Subcutaneous abdominal adipose tissue (tissue), 5 donors: Measurements from ENCODE around the gene ABHD6.
A peak's percentile ranks its signal among the peaks of the same experiment; 100 is the strongest.
"Not testable (repeated sequence)": the region's sequence is repeated elsewhere in the genome, so short reads cannot be mapped to it uniquely, and the experiment has no call there.

ENCODE experiments used
- H3K27ac ChIP-seq: one replicate; pipeline ENCODE4 v1.7.0; 2013; ENCODE audit warnings: low read depth, mild to moderate bottlenecking, inconsistent platforms, low read length, moderate library complexity
- H3K27me3 ChIP-seq, 5 donors: one replicate each; pipeline ENCODE4 v1.7.0; 2013; ENCODE audit warnings: low read length in 5 of 5, inconsistent platforms in 1 of 5; ENCODE audit not compliant: control insufficient read depth in 5 of 5, insufficient read depth in 4 of 5
- H3K36me3 ChIP-seq, 5 donors: one replicate each; pipeline ENCODE4 v1.7.0; 2013; ENCODE audit warnings: low read length in 5 of 5; ENCODE audit not compliant: control insufficient read depth in 5 of 5, insufficient read depth in 5 of 5
- H3K4me1 ChIP-seq, 5 donors: one replicate each; pipeline ENCODE4 v1.7.0; 2013; ENCODE audit warnings: low read length in 5 of 5, mild to moderate bottlenecking in 3 of 5, moderate library complexity in 1 of 5; ENCODE audit not compliant: control insufficient read depth in 5 of 5, insufficient read depth in 5 of 5
- H3K4me3 ChIP-seq, 5 donors: one replicate each; pipeline ENCODE4 v1.7.0; 2013; ENCODE audit warnings: low read length in 5 of 5, low read depth in 1 of 5
- H3K9ac ChIP-seq, 5 donors: one replicate each; pipeline ENCODE4 v1.7.0; 2013; ENCODE audit warnings: low read length in 5 of 5, mild to moderate bottlenecking in 4 of 5, moderate library complexity in 3 of 5
- H3K9me3 ChIP-seq, 5 donors: one replicate each; pipeline ENCODE4 v1.7.0; 2013; ENCODE audit warnings: low read length in 5 of 5; ENCODE audit not compliant: control insufficient read depth in 5 of 5
- donor health status: healthy.
- donor health status: healthy.
- donor health status: healthy.
- donor health status: healthy.
- donor health status: healthy.

ABHD6 gene

GRCh38 chr3:58335652-58335947, 98.0 kb downstream of the ABHD6 start:
- H3K9ac ChIP-seq = peak overlapping the region in 3 of 5 donors; percentile 31 to 64 (median 57)

GRCh38 chr3:58336135-58336882, 98.7 kb downstream of the ABHD6 start:
- no peaks in the 10 kb centered on the region for H3K27me3 ChIP-seq
- no peak overlapping the region for H3K4me3 ChIP-seq
- H3K9ac ChIP-seq = no peak overlapping the region
- no peaks in the 10 kb centered on the region for H3K9me3 ChIP-seq
- H3K27ac ChIP-seq = peak overlapping the region; percentile 9
- H3K4me1 ChIP-seq = peaks cover 2 to 36% (median 32%) of the 10 kb centered on the region in 5 donors
- peaks cover 0 to 3% (median 0%) of the 10 kb centered on the region in 5 donors for H3K36me3 ChIP-seq

More at GRCh38 chr3:58335652-58335947, 98.0 kb downstream of the ABHD6 start:
- Histone ChIP-seq H3K4me1 (peaks cover 2 to 36% (median 32%) of the 10 kb centered on the region in 5 donors), H3K36me3 (no peaks in the 10 kb centered on the region), H3K4me3 (peak overlapping the region; percentile 29 to 49 (median 39)), H3K27me3 (no peaks in the 10 kb centered on the region), H3K27ac (peak overlapping the region; percentile 88), H3K9me3 (no peaks in the 10 kb centered on the region)

GRCh38 chr3:58337190-58337589, 99.6 kb downstream of the ABHD6 start:
- Histone ChIP-seq H3K4me1 (peaks cover 2 to 35% (median 31%) of the 10 kb centered on the region in 5 donors), H3K9ac (peak overlapping the region in 1 of 5 donors; percentile 26), H3K4me3 (no peak overlapping the region), H3K36me3 (peaks cover 0 to 3% (median 0%) of the 10 kb centered on the region in 5 donors), H3K9me3 (no peaks in the 10 kb centered on the region), H3K27ac (no peak overlapping the region), H3K27me3 (no peaks in the 10 kb centered on the region)

DNA sequence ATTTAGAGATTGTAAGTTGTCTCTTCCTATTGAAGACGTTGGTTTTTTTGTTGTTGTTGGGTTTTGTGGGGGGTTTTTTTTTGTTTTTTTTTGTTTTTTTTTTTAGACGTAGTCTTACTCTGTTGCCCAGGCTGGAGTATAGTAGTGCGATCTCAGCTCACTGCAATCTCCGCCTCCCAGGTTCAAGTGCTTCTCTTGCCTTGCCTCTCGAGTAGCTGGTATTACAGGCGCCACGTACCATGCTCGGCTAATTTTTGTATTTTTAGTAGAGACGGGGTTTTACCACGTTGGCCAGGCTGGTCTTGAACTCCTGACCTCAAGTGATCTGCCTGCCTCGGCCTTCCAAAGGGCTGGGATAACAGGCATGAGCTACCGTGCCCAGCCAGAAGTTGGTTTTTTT, 101.6 kb downstream of the ABHD6 start:
- H3K4me1 ChIP-seq = peaks cover 6 to 35% (median 29%) of the 10 kb centered on the region in 5 donors
- H3K9ac ChIP-seq, H3K4me3 ChIP-seq, H3K27me3 ChIP-seq, H3K36me3 ChIP-seq, H3K27ac ChIP-seq, H3K9me3 ChIP-seq: not testable (repeated sequence)

DNA sequence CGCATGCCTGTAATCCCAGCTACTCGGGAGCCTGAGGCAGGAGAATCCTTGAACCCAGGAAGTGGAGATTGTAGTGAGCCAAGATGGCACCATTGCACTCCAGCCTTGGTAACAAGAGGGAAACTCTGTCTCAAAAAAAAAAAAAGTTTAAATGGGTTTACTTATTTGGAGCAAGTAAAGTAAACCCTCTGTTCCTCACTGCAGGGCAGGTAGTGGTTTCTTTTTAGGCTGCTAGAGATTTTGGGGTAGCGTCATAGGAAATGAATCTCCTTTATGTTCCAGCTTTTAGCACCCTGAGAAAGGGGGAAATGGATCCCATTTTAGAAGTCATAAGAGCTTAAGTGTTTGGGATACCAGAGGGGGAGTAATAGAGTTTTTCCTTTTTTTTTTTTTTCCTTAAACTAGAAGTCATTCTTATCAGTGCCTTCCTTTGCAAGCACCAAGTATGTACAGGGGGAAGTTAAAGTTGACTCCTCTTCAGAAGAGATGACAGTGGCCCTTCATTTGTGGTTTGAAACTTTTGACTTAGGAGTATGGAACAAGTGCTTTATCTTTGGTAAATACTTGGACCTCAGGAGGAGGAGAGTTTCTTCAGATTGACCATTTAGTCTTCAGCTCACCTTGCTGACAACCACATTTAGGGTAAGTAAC, 103.1 kb downstream of the ABHD6 start:
- H3K4me1 ChIP-seq = peaks cover 5 to 23% (median 16%) of the 10 kb centered on the region in 5 donors
- H3K4me3 ChIP-seq = no peak overlapping the region
- H3K27me3 ChIP-seq = no peaks in the 10 kb centered on the region
- no peaks in the 10 kb centered on the region for H3K9me3 ChIP-seq
- H3K36me3 ChIP-seq = peaks cover 0 to 3% (median 3%) of the 10 kb centered on the region in 5 donors
- H3K9ac ChIP-seq = no peak overlapping the region
- no peak overlapping the region for H3K27ac ChIP-seq

- no peak overlapping the region for H3K27ac ChIP-seq
- H3K36me3 ChIP-seq = peaks cover 0 to 3% (median 3%) of the 10 kb centered on the region in 5 donors
- peaks cover 5 to 19% (median 13%) of the 10 kb centered on the region in 5 donors for H3K4me1 ChIP-seq
These were observed 103.8 kb downstream of the ABHD6 start for GRCh38 chr3:58341376-58341775.

DNA sequence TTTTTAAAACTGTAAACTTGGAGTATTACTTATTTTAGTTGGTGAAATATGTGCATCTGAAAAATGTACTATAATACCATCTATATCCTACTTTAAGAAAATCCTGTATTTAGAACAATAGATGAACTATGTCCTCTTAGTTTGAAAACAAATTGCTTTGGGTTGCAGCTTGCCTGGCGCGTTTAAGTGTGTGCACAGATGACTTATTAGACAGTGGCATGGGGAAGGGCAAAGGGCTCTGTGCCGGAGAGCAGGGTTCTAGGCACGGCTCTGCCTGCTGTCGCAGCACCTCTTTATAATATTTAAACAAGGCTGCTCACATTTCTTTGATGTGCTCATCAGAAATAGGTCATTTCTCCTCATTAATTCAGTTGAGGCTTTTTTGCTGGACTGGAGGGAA, 105.1 kb downstream of the ABHD6 start:
- Histone ChIP-seq H3K9ac (no peak overlapping the region), H3K4me3 (peak overlapping the region in 1 of 5 donors; percentile 22), H3K9me3 (no peaks in the 10 kb centered on the region), H3K4me1 (peaks cover 5 to 19% (median 13%) of the 10 kb centered on the region in 5 donors), H3K27me3 (no peaks in the 10 kb centered on the region), H3K27ac (no peak overlapping the region), H3K36me3 (peaks cover 0 to 3% (median 3%) of the 10 kb centered on the region in 5 donors)

More at GRCh38 chr3:58341376-58341775, 103.8 kb downstream of the ABHD6 start:
- H3K27me3 ChIP-seq = no peaks in the 10 kb centered on the region
- no peaks in the 10 kb centered on the region for H3K9me3 ChIP-seq
- no peak overlapping the region for H3K4me3 ChIP-seq
- no peak overlapping the region for H3K9ac ChIP-seq
